T-helper 2 cell treated with Interferon-gamma antibody and Interleukin-4, amounts not matched to agents 5 μg/mL and 100 μg/mL, for 36 hours (primary cell): ENCODE measurements around the gene TEX19.
"Not testable (repeated sequence)": the region's sequence is repeated elsewhere in the genome, so short reads cannot be mapped to it uniquely, and the experiment has no call there.

Source experiments
- DNase-seq: peaks from one replicate; pipeline ENCODE4 v3.0.0; 2021; ENCODE audit warnings: low spot score
- H3K27ac Mint-ChIP-seq: one replicate; pipeline ENCODE4 v1.8.0; 2021; ENCODE audit warnings: mild to moderate bottlenecking, mixed read lengths
- H3K27me3 Mint-ChIP-seq: one replicate; pipeline ENCODE4 v1.8.0; 2021; ENCODE audit warnings: low read depth, mixed read lengths
- H3K36me3 Mint-ChIP-seq: one replicate; pipeline ENCODE4 v1.8.0; 2021; ENCODE audit warnings: low read depth, mixed read lengths
- H3K4me1 Mint-ChIP-seq: one replicate; pipeline ENCODE4 v1.8.0; 2021; ENCODE audit warnings: low read depth, mixed read lengths
- H3K4me3 Mint-ChIP-seq: one replicate; pipeline ENCODE4 v1.8.0; 2022; ENCODE audit warnings: mild to moderate bottlenecking, moderate library complexity, mixed read lengths
- H3K9me3 Mint-ChIP-seq: one replicate; pipeline ENCODE4 v1.8.0; 2021; ENCODE audit warnings: mixed read lengths

The TEX19 gene

DNA sequence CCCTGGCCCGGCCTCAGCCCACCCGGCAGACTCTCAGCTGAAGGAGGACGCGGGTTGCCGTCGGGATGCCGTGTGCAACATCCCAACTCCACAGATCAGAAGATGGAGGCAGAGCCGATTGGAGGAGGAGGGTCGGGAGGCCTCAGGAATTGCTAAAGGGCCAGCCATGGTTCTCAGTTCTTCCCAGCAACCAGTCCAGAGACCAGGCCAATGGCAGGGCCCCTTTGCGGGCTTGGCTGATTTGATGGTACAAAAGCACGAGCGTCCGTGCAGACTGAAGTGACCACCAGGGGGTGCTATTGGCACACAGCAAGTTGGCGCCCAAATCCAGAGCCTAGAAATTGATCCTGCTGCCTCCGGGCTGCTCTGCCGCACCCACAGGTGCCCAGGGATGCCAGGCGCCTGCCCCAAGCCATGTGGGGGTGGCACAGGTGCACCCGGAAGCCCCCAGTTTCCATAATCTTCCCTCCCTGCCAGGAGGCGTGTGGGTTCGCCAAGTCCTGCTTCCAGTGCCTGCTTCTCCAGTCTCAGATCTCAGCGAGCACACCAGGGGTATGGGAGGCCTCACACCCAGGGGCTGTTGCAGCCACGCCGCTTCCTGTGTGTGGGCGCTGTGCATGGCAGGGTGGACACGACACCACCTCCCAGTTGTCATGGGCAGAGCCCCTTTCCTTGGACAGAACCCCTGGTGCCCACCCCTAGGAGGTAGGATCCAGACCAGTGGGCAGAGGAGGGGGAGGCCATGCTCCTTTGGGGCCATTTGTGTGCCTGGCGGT is 7.1 kb upstream of the TEX19 start:
- Mint-ChIP-seq H3K27me3 (peaks cover 12% of the 10 kb centered on the region), H3K27ac (no peak overlapping the region), H3K36me3 (no peaks in the 10 kb centered on the region), H3K4me3 (no peak overlapping the region), H3K9me3 (no peaks in the 10 kb centered on the region), H3K4me1 (no peaks in the 10 kb centered on the region)
- DNase-seq, result peak; percentile 75

DNA sequence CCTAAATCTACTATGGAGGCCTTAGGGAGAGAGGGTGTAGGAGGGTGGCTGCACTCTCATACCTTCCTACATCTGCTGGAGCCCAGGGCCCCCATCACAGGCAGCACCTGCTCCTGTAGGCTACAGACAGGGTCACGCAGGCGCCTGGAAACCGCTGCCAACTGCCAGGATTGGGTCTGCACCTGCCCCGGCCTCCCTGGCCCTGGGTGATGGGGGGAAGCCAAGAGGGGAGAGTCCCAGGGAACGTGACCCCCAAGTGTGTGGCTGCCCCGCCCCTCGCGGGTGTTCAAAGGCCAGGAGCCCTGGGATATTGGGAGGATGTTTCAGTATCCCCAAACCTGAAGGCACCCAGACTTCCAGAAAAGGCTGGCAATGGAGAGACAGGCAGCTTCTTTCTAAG is 5.6 kb upstream of the TEX19 start:
- Mint-ChIP-seq H3K27ac (no peak overlapping the region), H3K27me3 (peaks cover 14% of the 10 kb centered on the region)

GRCh38 chr17:82354804-82355308 is 4.2 kb upstream of the TEX19 start:
- Mint-ChIP-seq H3K4me3 (no peak overlapping the region), H3K27ac (no peak overlapping the region), H3K9me3 (no peaks in the 10 kb centered on the region), H3K4me1 (peaks cover 6% of the 10 kb centered on the region), H3K27me3 (peaks cover 11% of the 10 kb centered on the region), H3K36me3 (no peaks in the 10 kb centered on the region)
- DNase-seq, result no peak

More for the DNA sequence above, 5.6 kb upstream of the TEX19 start:
- H3K36me3 Mint-ChIP-seq, result no peaks in the 10 kb centered on the region
- DNase-seq, result no peak
- no peak overlapping the region for H3K4me3 Mint-ChIP-seq
- no peaks in the 10 kb centered on the region for H3K9me3 Mint-ChIP-seq
- peaks cover 3% of the 10 kb centered on the region for H3K4me1 Mint-ChIP-seq

DNA sequence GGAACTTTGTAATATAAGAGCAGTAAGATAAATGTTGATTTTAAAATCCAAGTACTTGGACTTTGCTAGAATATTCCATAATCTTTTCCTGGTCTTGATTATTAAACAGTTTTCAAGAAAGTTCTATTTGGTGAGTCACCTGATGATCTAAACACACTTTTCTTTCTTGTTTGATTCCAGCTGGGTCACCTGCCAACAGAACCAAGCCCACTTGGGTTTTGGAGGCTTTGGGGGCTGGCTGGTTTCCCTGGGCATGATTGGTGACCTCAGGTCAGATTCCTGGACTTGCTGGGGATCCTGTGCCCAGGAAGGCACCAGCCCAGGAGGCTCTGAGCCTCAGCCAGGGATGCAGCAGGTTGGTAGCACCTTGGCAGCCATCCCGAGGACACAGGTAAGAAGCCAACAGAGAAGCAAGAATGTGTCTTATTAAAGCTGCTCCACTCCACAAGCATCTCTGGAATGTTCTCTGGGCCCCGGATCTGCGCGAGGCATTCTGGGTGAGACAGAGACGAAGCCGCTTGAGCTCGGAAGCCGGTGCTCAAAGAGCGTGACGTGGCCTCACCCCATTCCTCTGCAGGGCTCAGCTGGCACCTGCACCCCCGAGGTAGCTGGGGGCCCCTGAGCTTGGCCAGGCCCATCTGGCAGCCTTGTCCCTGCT is 3.1 kb upstream of the TEX19 start:
- H3K4me1 Mint-ChIP-seq, result peaks cover 6% of the 10 kb centered on the region
- no peak overlapping the region for H3K27ac Mint-ChIP-seq
- DNase-seq, result no peak
- no peak overlapping the region for H3K4me3 Mint-ChIP-seq
- H3K36me3 Mint-ChIP-seq, result no peaks in the 10 kb centered on the region
- H3K27me3 Mint-ChIP-seq, result peaks cover 11% of the 10 kb centered on the region
- H3K9me3 Mint-ChIP-seq, result no peaks in the 10 kb centered on the region

DNA sequence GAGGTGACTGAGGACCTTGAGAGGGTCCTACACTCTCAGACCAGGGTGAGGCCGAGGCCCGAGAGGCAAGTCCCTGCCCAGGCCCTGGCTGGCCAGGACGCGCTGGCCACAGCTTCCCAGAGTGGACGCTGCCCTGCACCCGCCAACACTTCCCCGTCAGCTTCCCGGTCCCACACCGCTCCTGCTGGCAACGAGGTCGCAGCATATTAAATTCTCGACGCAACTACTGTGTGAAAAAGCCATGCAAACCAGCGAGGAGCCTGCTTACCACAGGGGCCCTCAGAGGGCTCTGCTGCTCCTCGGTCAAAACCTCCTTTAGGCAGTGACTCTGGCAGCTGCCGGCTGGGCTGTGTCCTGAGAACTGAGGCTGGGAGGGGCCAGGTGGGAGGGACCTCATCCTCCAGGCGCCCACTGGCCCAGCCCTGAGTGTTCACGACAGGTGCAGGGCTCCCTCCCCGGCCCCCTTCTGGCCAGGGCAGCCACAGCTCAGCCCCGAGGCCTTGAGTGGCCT is 2.1 kb upstream of the TEX19 start:
- Mint-ChIP-seq H3K36me3 (no peaks in the 10 kb centered on the region), H3K4me3 (no peak overlapping the region), H3K27me3 (peaks cover 11% of the 10 kb centered on the region), H3K4me1 (peaks cover 6% of the 10 kb centered on the region), H3K9me3 (no peaks in the 10 kb centered on the region), H3K27ac (no peak overlapping the region)
- DNase-seq, result no peak

DNA sequence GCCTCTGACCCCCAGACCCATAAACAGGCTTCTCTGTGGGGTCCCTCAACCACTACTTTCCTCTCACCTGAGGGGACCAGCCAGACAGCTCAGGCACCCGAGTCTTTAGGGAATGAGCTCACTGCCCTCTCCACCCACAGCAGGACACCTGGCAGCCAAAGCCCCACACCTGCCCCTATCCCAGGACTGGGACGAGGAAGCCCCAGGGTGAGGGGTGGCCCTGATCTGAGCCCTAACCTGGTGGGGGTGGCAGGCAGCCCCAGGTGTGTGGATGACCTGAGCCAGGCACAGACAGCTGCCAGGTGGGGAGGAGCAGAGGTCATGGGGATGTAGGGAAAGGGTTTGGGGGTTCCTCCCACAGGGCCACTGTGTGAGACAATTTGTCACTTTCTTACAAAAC is 1.7 kb upstream of the TEX19 start:
- H3K9me3 Mint-ChIP-seq, result no peaks in the 10 kb centered on the region
- no peak overlapping the region for H3K4me3 Mint-ChIP-seq
- DNase-seq, result no peak
- H3K4me1 Mint-ChIP-seq, result peaks cover 6% of the 10 kb centered on the region
- H3K36me3 Mint-ChIP-seq, result no peaks in the 10 kb centered on the region
- H3K27me3 Mint-ChIP-seq, result peaks cover 11% of the 10 kb centered on the region
- H3K27ac Mint-ChIP-seq, result no peak overlapping the region

DNA sequence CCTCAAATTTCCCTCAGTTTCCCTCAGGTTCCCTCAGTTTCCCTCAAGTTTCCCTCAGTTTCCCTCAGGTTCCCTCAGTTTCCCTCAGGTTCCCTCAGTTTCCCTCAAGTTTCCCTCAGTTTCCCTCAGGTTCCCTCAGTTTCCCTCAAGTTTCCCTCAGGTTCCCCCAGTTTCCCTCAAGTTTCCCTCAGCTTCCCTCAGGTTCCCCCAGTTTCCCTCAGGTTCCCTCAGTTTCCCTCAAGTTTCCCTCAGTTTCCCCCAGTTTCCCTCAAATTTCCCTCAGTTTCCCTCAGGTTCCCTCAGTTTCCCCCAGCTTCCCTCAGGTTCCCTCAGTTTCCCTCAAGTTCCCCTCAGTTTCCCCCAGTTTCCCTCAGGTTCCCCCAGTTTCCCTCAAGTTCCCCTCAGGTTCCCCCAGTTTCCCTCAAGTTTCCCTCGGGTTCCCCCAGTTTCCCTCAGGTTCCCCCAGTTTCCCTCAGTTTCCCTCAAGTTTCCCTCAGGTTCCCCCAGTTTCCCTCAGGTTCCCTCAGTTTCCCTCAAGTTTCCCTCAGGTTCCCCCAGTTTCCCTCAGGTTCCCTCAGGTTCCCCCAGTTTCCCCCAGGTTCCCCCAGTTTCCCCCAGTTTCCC is 516 bp downstream of the TEX19 start:
- H3K4me3 Mint-ChIP-seq, H3K36me3 Mint-ChIP-seq, H3K27ac Mint-ChIP-seq, H3K9me3 Mint-ChIP-seq, DNase-seq, H3K4me1 Mint-ChIP-seq: not testable (repeated sequence)
- peaks cover 13% of the 10 kb centered on the region for H3K27me3 Mint-ChIP-seq

- H3K36me3 Mint-ChIP-seq, result no peaks in the 10 kb centered on the region
- no peak overlapping the region for H3K4me3 Mint-ChIP-seq
- DNase-seq, result no peak
- peaks cover 13% of the 10 kb centered on the region for H3K27me3 Mint-ChIP-seq
- H3K9me3 Mint-ChIP-seq, result no peaks in the 10 kb centered on the region
- H3K27ac Mint-ChIP-seq, result no peak overlapping the region
- H3K4me1 Mint-ChIP-seq, result peaks cover 6% of the 10 kb centered on the region
Observed at GRCh38 chr17:82361885-82362633, 3.0 kb downstream of the TEX19 start.

GRCh38 chr17:82365606-82366295 is 6.7 kb downstream of the TEX19 start:
- Mint-ChIP-seq H3K27me3 (peaks cover 30% of the 10 kb centered on the region), H3K4me1 (peaks cover 5% of the 10 kb centered on the region), H3K9me3 (no peaks in the 10 kb centered on the region), H3K4me3 (no peak overlapping the region), H3K27ac (no peak overlapping the region), H3K36me3 (no peaks in the 10 kb centered on the region)
- no peak for DNase-seq

GRCh38 chr17:82366749-82367148 is 7.7 kb downstream of the TEX19 start:
- Mint-ChIP-seq H3K4me1 (peaks cover 8% of the 10 kb centered on the region), H3K27ac (no peak overlapping the region), H3K9me3 (no peaks in the 10 kb centered on the region)

GRCh38 chr17:82367724-82368524 is 8.9 kb downstream of the TEX19 start:
- H3K27me3 Mint-ChIP-seq, result peaks cover 42% of the 10 kb centered on the region

More at GRCh38 chr17:82366749-82367148, 7.7 kb downstream of the TEX19 start:
- Mint-ChIP-seq H3K4me3 (no peak overlapping the region), H3K36me3 (no peaks in the 10 kb centered on the region), H3K27me3 (peaks cover 36% of the 10 kb centered on the region)
- no peak for DNase-seq

DNA sequence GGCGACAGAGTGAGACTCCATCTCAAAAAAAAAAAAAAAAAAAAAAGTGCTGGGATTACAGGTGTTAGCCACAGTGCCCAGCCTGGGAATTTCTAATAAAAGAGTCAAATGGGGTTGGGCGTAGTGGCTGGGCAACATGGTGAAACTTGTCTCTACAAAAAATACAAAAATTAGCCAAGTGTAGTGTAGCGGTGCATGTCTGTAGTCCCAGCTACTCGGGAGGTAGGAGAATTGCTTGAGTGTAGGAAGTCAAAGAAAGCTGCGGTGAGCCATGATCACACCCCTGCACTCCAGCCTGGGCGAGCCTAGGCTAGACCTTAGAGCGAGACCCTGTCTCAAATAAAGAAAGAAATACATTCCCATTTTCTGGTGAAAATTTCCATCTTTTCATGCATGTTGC is 10.2 kb downstream of the TEX19 start:
- Mint-ChIP-seq H3K9me3 (no peaks in the 10 kb centered on the region), H3K36me3 (no peaks in the 10 kb centered on the region), H3K27ac (no peak overlapping the region), H3K4me1 (peaks cover 10% of the 10 kb centered on the region), H3K4me3 (no peak overlapping the region), H3K27me3 (peaks cover 48% of the 10 kb centered on the region)
- DNase-seq, result no peak

More at GRCh38 chr17:82367724-82368524, 8.9 kb downstream of the TEX19 start:
- Mint-ChIP-seq H3K27ac (no peak overlapping the region), H3K4me3 (no peak overlapping the region), H3K9me3 (no peaks in the 10 kb centered on the region), H3K36me3 (no peaks in the 10 kb centered on the region), H3K4me1 (peaks cover 8% of the 10 kb centered on the region)
- DNase-seq, result no peak
